K562 (cell line): Measurements from ENCODE around the gene PLXNA2.

Experiments used
- BCOR ChIP-seq: fragments of 450-650 bp; IDR thresholded peaks from 2 replicates; pipeline ENCODE4 v1.6.1; 2016
- SRSF9 ChIP-seq: fragments of 200-400 bp; formaldehyde crosslinking; IDR thresholded peaks from 2 replicates; pipeline ENCODE4 v1.6.1; 2017; ENCODE audit warnings: low read depth, low read length, borderline replicate concordance
- TCF3 ChIP-seq: sonication (generic); formaldehyde crosslinking; IDR thresholded peaks from 2 replicates; pipeline ENCODE4 v1.4.0; 2020; ENCODE audit warnings: mild to moderate bottlenecking, missing genetic modification reagents
- TF ChIP-seq, protein P1 (sequence below), 3 experiments: IDR thresholded peaks in 2 of 3; conservative IDR thresholded peaks in 1 of 3; 2 replicates each; pipeline ENCODE4 v1.5.1; 2011 to 2012; ENCODE audit warnings: low read length in 3 of 3, mild to moderate bottlenecking in 3 of 3, control low read depth in 2 of 3, improper control_type of control experiment in 1 of 3, inconsistent platforms in 1 of 3, low read depth in 1 of 3, mixed read lengths in 1 of 3, moderate library complexity in 1 of 3; ENCODE audit not compliant: insufficient read depth in 2 of 3
- TF ChIP-seq, protein P2 (sequence below), 2 experiments: fragments of 450-650 bp in 1 of 2; sonication (generic) in 1 of 2; formaldehyde crosslinking in 1 of 2; IDR thresholded peaks; 2 replicates each; pipeline versions ENCODE4 v1.7.1 to v1.9.0; 2016 to 2022; ENCODE audit warnings: inconsistent platforms in 1 of 2, mild to moderate bottlenecking in 1 of 2, missing genetic modification reagents in 1 of 2
- TF ChIP-seq, protein P3 (sequence below): sonication (generic); formaldehyde crosslinking; IDR thresholded peaks from 2 replicates; pipeline ENCODE4 v1.8.0; 2022; ENCODE audit warnings: mild to moderate bottlenecking, missing genetic modification reagents
- TF ChIP-seq, protein P4 (sequence below): sonication (generic); formaldehyde crosslinking; IDR thresholded peaks from 2 replicates; pipeline ENCODE4 v1.8.1; 2023; ENCODE audit warnings: missing genetic modification reagents, mild to moderate bottlenecking, borderline replicate concordance

DNA sequence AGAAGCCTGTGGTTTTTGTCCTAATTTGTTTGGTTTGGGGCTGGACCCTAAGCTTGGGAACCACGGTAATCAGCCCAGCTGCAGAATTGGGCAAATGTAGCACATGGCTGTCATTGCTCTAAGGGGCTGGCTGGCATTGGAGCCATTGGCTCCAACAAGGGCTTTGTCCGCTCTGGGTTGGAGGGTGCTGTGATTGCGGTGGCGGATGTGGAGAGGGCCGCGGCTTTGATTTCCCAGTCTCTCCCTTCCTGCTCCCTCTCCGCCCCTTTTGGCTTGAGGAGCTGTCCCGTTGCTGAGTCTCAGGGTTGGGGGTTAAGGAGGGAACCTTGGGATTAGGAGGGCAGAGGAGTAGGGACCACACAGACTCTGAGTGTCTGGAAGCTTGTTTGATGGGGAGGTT lies 241.5 kb downstream of the PLXNA2 start:
- TF ChIP-seq TCF3 (CRISPR knock-in tag) (no peak), BCOR (no peak), SRSF9 (no peak)
- TF ChIP-seq, protein P1, sequence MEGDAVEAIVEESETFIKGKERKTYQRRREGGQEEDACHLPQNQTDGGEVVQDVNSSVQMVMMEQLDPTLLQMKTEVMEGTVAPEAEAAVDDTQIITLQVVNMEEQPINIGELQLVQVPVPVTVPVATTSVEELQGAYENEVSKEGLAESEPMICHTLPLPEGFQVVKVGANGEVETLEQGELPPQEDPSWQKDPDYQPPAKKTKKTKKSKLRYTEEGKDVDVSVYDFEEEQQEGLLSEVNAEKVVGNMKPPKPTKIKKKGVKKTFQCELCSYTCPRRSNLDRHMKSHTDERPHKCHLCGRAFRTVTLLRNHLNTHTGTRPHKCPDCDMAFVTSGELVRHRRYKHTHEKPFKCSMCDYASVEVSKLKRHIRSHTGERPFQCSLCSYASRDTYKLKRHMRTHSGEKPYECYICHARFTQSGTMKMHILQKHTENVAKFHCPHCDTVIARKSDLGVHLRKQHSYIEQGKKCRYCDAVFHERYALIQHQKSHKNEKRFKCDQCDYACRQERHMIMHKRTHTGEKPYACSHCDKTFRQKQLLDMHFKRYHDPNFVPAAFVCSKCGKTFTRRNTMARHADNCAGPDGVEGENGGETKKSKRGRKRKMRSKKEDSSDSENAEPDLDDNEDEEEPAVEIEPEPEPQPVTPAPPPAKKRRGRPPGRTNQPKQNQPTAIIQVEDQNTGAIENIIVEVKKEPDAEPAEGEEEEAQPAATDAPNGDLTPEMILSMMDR (IDR thresholded peaks at IDR 0.05 in 2 of 3, conservative IDR thresholded peaks at IDR 0.05 in 1 of 3; ENCODE audit: insufficient read depth in 2 of 3, low read depth in 1 of 3, low read length in 3 of 3) = no peak
- TF ChIP-seq, protein P2, sequence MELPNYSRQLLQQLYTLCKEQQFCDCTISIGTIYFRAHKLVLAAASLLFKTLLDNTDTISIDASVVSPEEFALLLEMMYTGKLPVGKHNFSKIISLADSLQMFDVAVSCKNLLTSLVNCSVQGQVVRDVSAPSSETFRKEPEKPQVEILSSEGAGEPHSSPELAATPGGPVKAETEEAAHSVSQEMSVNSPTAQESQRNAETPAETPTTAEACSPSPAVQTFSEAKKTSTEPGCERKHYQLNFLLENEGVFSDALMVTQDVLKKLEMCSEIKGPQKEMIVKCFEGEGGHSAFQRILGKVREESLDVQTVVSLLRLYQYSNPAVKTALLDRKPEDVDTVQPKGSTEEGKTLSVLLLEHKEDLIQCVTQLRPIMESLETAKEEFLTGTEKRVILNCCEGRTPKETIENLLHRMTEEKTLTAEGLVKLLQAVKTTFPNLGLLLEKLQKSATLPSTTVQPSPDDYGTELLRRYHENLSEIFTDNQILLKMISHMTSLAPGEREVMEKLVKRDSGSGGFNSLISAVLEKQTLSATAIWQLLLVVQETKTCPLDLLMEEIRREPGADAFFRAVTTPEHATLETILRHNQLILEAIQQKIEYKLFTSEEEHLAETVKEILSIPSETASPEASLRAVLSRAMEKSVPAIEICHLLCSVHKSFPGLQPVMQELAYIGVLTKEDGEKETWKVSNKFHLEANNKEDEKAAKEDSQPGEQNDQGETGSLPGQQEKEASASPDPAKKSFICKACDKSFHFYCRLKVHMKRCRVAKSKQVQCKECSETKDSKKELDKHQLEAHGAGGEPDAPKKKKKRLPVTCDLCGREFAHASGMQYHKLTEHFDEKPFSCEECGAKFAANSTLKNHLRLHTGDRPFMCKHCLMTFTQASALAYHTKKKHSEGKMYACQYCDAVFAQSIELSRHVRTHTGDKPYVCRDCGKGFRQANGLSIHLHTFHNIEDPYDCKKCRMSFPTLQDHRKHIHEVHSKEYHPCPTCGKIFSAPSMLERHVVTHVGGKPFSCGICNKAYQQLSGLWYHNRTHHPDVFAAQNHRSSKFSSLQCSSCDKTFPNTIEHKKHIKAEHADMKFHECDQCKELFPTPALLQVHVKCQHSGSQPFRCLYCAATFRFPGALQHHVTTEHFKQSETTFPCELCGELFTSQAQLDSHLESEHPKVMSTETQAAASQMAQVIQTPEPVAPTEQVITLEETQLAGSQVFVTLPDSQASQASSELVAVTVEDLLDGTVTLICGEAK (IDR thresholded peaks at IDR 0.05) = no peak
- TF ChIP-seq, protein P2 (CRISPR knock-in tag; IDR thresholded peaks at IDR 0.05) = no peak
- TF ChIP-seq, protein P3, sequence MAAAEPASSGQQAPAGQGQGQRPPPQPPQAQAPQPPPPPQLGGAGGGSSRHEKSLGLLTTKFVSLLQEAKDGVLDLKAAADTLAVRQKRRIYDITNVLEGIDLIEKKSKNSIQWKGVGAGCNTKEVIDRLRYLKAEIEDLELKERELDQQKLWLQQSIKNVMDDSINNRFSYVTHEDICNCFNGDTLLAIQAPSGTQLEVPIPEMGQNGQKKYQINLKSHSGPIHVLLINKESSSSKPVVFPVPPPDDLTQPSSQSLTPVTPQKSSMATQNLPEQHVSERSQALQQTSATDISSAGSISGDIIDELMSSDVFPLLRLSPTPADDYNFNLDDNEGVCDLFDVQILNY = no peak
- TF ChIP-seq, protein P4, sequence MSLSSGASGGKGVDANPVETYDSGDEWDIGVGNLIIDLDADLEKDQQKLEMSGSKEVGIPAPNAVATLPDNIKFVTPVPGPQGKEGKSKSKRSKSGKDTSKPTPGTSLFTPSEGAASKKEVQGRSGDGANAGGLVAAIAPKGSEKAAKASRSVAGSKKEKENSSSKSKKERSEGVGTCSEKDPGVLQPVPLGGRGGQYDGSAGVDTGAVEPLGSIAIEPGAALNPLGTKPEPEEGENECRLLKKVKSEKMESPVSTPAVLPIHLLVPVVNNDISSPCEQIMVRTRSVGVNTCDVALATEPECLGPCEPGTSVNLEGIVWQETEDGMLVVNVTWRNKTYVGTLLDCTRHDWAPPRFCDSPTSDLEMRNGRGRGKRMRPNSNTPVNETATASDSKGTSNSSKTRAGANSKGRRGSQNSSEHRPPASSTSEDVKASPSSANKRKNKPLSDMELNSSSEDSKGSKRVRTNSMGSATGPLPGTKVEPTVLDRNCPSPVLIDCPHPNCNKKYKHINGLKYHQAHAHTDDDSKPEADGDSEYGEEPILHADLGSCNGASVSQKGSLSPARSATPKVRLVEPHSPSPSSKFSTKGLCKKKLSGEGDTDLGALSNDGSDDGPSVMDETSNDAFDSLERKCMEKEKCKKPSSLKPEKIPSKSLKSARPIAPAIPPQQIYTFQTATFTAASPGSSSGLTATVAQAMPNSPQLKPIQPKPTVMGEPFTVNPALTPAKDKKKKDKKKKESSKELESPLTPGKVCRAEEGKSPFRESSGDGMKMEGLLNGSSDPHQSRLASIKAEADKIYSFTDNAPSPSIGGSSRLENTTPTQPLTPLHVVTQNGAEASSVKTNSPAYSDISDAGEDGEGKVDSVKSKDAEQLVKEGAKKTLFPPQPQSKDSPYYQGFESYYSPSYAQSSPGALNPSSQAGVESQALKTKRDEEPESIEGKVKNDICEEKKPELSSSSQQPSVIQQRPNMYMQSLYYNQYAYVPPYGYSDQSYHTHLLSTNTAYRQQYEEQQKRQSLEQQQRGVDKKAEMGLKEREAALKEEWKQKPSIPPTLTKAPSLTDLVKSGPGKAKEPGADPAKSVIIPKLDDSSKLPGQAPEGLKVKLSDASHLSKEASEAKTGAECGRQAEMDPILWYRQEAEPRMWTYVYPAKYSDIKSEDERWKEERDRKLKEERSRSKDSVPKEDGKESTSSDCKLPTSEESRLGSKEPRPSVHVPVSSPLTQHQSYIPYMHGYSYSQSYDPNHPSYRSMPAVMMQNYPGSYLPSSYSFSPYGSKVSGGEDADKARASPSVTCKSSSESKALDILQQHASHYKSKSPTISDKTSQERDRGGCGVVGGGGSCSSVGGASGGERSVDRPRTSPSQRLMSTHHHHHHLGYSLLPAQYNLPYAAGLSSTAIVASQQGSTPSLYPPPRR (CRISPR knock-in tag) = no peak
